Hepatocyte (in vitro differentiated cells): ENCODE data around the gene CDCA3. TPM values are rescaled to one million over a fixed set of nuclear protein-coding genes. Genes with fewer than 3 reads are reported as not detected.

Experiments used
- DNase-seq: peaks from one replicate; pipeline ENCODE4 v3.0.0-alpha.2; 2016; ENCODE audit warnings: low spot score
- H2AFZ ChIP-seq: fragments of 200-600 bp; sonication (generic); 2 replicates; pipeline ENCODE4 v1.6.0; 2016; ENCODE audit warnings: antibody characterized with exemption, mild to moderate bottlenecking
- H3K27ac ChIP-seq: fragments of 200-600 bp; sonication (generic); 2 replicates; pipeline ENCODE4 v1.5.1; 2016; ENCODE audit warnings: mild to moderate bottlenecking
- H3K27me3 ChIP-seq: fragments of 200-600 bp; sonication (generic); 2 replicates; pipeline ENCODE4 v1.6.1; 2016
- H3K36me3 ChIP-seq: fragments of 200-600 bp; sonication (generic); replicated peaks from 2 replicates; pipeline ENCODE4 v1.5.1; 2016; ENCODE audit warnings: low read depth; ENCODE audit not compliant: insufficient read depth
- H3K4me1 ChIP-seq: fragments of 200-600 bp; sonication (generic); 2 replicates; pipeline ENCODE4 v1.5.1; 2016; ENCODE audit warnings: mild to moderate bottlenecking, moderate library complexity; ENCODE audit not compliant: insufficient read depth
- H3K4me2 ChIP-seq: fragments of 200-600 bp; sonication (generic); 2 replicates; pipeline ENCODE4 v1.6.0; 2016
- H3K4me3 ChIP-seq: fragments of 200-600 bp; sonication (generic); 2 replicates; pipeline ENCODE4 v1.5.1; 2016; ENCODE audit warnings: mild to moderate bottlenecking
- H3K79me2 ChIP-seq: fragments of 200-600 bp; sonication (generic); 2 replicates; pipeline ENCODE4 v1.6.0; 2017; ENCODE audit warnings: mild to moderate bottlenecking
- H3K9me2 ChIP-seq: fragments of 200-600 bp; sonication (generic); replicated peaks from 2 replicates; pipeline ENCODE4 v1.6.0; 2017; ENCODE audit warnings: mild to moderate bottlenecking; ENCODE audit not compliant: insufficient read depth
- H3K9me3 ChIP-seq: fragments of 200-600 bp; sonication (generic); 2 replicates; pipeline ENCODE4 v1.5.1; 2016; ENCODE audit warnings: low read depth, mild to moderate bottlenecking
- H4K20me1 ChIP-seq: fragments of 200-600 bp; sonication (generic); 2 replicates; pipeline ENCODE4 v1.6.0; 2016; ENCODE audit warnings: mild to moderate bottlenecking; ENCODE audit not compliant: insufficient read depth, poor library complexity, severe bottlenecking
- CTCF ChIP-seq: fragments of 200-600 bp; sonication (generic); IDR thresholded peaks from 2 replicates; pipeline ENCODE4 v1.5.1; 2016; ENCODE audit warnings: antibody characterized with exemption, mild to moderate bottlenecking; ENCODE audit not compliant: poor library complexity
- EZH2 ChIP-seq: fragments of 200-600 bp; sonication (generic); IDR thresholded peaks from 2 replicates; pipeline ENCODE4 v1.6.1; 2016; ENCODE audit warnings: antibody characterized with exemption, mild to moderate bottlenecking, borderline replicate concordance
- EZH2phosphoT487 ChIP-seq: fragments of 200-600 bp; sonication (generic); IDR thresholded peaks from one replicate; pipeline ENCODE4 v1.6.1; 2018; ENCODE audit warnings: antibody characterized with exemption, mild to moderate bottlenecking, low read depth, moderate library complexity; ENCODE audit not compliant: unreplicated experiment, severe bottlenecking
- WGBS: methylation state at CpG from one replicate; pipeline ENCODE4 v1.1.6; 2016; ENCODE audit warnings: low lambda C conversion rate; ENCODE audit errors: missing lambda C conversion rate; 5-methylcytosine and 5-hydroxymethylcytosine counted together
- polyA plus RNA-seq: library from polyadenylated mRNA; unstranded; fragments of >200 nt; fragmentation: Nextera tagmentation; extraction: Ambion mirVana; gene quantifications from 2 replicates; pipeline ENCODE4 v1.2.1, GENCODE V29; 2016
- total RNA-seq: library from RNA; depleted of rRNA; stranded (reverse); fragments of >200 nt; gene quantifications from 2 replicates; pipeline ENCODE4 v1.2.3, GENCODE V29; 2014

The CDCA3 gene
- total and polyA plus RNA-seq, 2 experiments from 2014 or later, result 8.5 to 18.2 TPM

GRCh38 chr12:6807170-6807569 lies 43.9 kb downstream of the CDCA3 start:
- H3K4me1 ChIP-seq, result no peaks in the 10 kb centered on the region
- no peak overlapping the region for H3K4me2 ChIP-seq
- no peaks in the 10 kb centered on the region for H3K27me3 ChIP-seq
- H3K27ac ChIP-seq, result no peak overlapping the region
- no peaks in the 10 kb centered on the region for H4K20me1 ChIP-seq
- DNase-seq, result no peak
- TF ChIP-seq EZH2 (no peak), CTCF (no peak), EZH2phosphoT487 (no peak)
- no peaks in the 10 kb centered on the region for H3K9me3 ChIP-seq
- H3K36me3 ChIP-seq, result no peaks in the 10 kb centered on the region
- H3K9me2 ChIP-seq, result no peaks in the 10 kb centered on the region
- H2AFZ ChIP-seq, result no peak overlapping the region
- WGBS, result 73% methylated on average over 1 of the region's 1 CpG
- no peak overlapping the region for H3K4me3 ChIP-seq
- no peaks in the 10 kb centered on the region for H3K79me2 ChIP-seq

DNA sequence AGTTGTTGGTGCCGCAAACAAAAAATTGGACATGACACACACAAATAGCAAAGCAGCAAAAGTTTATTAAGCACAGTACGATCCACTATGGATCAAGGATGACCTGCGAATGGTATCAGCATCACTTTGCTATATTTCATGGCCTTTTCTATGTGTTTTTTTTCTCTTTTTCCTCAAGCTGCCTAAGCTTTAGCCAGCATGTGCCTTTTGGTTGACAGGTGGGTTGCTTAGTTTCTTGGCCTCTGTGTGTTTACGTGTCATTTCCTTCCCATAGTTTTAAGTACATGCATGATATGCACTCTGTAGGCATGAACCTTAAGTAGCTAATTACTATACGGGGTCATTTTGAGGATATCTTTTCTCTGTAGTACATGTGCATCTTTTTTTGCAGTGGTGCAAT lies 51.9 kb downstream of the CDCA3 start:
- Histone ChIP-seq H3K27me3 (no peaks in the 10 kb centered on the region), H3K27ac (no peak overlapping the region), H3K9me3 (no peaks in the 10 kb centered on the region), H3K79me2 (no peaks in the 10 kb centered on the region), H3K4me1 (no peaks in the 10 kb centered on the region), H3K4me3 (no peak overlapping the region), H3K36me3 (no peaks in the 10 kb centered on the region), H3K9me2 (no peaks in the 10 kb centered on the region), H3K4me2 (no peak overlapping the region), H2AFZ (no peak overlapping the region), H4K20me1 (no peaks in the 10 kb centered on the region)
- WGBS, result 97% methylated on average over 5 of the region's 5 CpGs
- no peak for DNase-seq
- no peak for TF ChIP-seq EZH2
- TF ChIP-seq CTCF, result no peak
- no peak for TF ChIP-seq EZH2phosphoT487

Other genes starting within 250 kb of the CDCA3 start
- gene CHD4, start 243.9 kb downstream of the CDCA3 start, total RNA-seq, result 181 and 211 TPM in 2 replicates
- 74.1 and 108 TPM in 2 replicates for gene CHD4, start 243.9 kb downstream of the CDCA3 start, polyA plus RNA-seq
- 0.60 and 1.0 TPM in 2 replicates for gene LPAR5, start 215.3 kb downstream of the CDCA3 start, total RNA-seq
- 0.34 and 2.0 TPM in 2 replicates for gene LPAR5, start 215.3 kb downstream of the CDCA3 start, polyA plus RNA-seq
- 0.20 and 0.68 TPM in 2 replicates for gene ACRBP, start 203.9 kb downstream of the CDCA3 start, total RNA-seq
- gene ACRBP, start 203.9 kb downstream of the CDCA3 start, polyA plus RNA-seq, result 0.62 and 1.8 TPM in 2 replicates
- 35.7 and 39.7 TPM in 2 replicates for gene ING4, start 188.2 kb downstream of the CDCA3 start, total RNA-seq
- 38.9 and 42.9 TPM in 2 replicates for gene ING4, start 188.2 kb downstream of the CDCA3 start, polyA plus RNA-seq
- gene ZNF384, start 161.9 kb downstream of the CDCA3 start, total RNA-seq, result 33.8 and 34.5 TPM in 2 replicates
- 35.8 and 41.8 TPM in 2 replicates for gene ZNF384, start 161.9 kb downstream of the CDCA3 start, polyA plus RNA-seq
- 0.16 and 0.17 TPM in 2 replicates for gene PIANP, start 150.5 kb downstream of the CDCA3 start, total RNA-seq
- 0.95 and 1.0 TPM in 2 replicates for gene PIANP, start 150.5 kb downstream of the CDCA3 start, polyA plus RNA-seq
- gene COPS7A, start 127.2 kb downstream of the CDCA3 start, total RNA-seq, result 46.9 and 56.7 TPM in 2 replicates
- 65.2 and 73.6 TPM in 2 replicates for gene COPS7A, start 127.2 kb downstream of the CDCA3 start, polyA plus RNA-seq
- gene MLF2, start 98.1 kb downstream of the CDCA3 start, total RNA-seq, result 210 and 241 TPM in 2 replicates
- 508 and 535 TPM in 2 replicates for gene MLF2, start 98.1 kb downstream of the CDCA3 start, polyA plus RNA-seq
- gene PTMS, start 84.9 kb downstream of the CDCA3 start, total RNA-seq, result 179 and 180 TPM in 2 replicates
- 282 and 315 TPM in 2 replicates for gene PTMS, start 84.9 kb downstream of the CDCA3 start, polyA plus RNA-seq
- 0.52 and 0.70 TPM in 2 replicates for gene LAG3, start 78.8 kb downstream of the CDCA3 start, total RNA-seq
- 0.91 and 1.2 TPM in 2 replicates for gene LAG3, start 78.8 kb downstream of the CDCA3 start, polyA plus RNA-seq
- 2.4 and 2.7 TPM in 2 replicates for gene CD4, start 61.8 kb downstream of the CDCA3 start, total RNA-seq
- 2.7 and 6.4 TPM in 2 replicates for gene CD4, start 61.8 kb downstream of the CDCA3 start, polyA plus RNA-seq
- gene GPR162, start 29.5 kb downstream of the CDCA3 start, total RNA-seq, result 1.2 and 2.3 TPM in 2 replicates
- 2.3 and 6.2 TPM in 2 replicates for gene GPR162, start 29.5 kb downstream of the CDCA3 start, polyA plus RNA-seq
- gene P3H3, start 22.9 kb downstream of the CDCA3 start, total RNA-seq, result 19.6 and 38.1 TPM in 2 replicates
- 38.6 and 47.3 TPM in 2 replicates for gene P3H3, start 22.9 kb downstream of the CDCA3 start, polyA plus RNA-seq
- 1.6 and 2.6 TPM in 2 replicates for gene GNB3, start 10.4 kb downstream of the CDCA3 start, total RNA-seq
- gene GNB3, start 10.4 kb downstream of the CDCA3 start, polyA plus RNA-seq, result 10.2 and 19.1 TPM in 2 replicates
- 60.5 and 61.6 TPM in 2 replicates for gene USP5, start 864 bp upstream of the CDCA3 start, total RNA-seq
- 73.7 and 78.9 TPM in 2 replicates for gene USP5, start 864 bp upstream of the CDCA3 start, polyA plus RNA-seq
- 571 and 614 TPM in 2 replicates for gene TPI1, start 16.2 kb upstream of the CDCA3 start, total RNA-seq
- 891 and 918 TPM in 2 replicates for gene TPI1, start 16.2 kb upstream of the CDCA3 start, polyA plus RNA-seq
- 10.8 and 14.1 TPM in 2 replicates for gene SPSB2, start 22.0 kb upstream of the CDCA3 start, total RNA-seq
- 11.0 and 13.8 TPM in 2 replicates for gene SPSB2, start 22.0 kb upstream of the CDCA3 start, polyA plus RNA-seq
- 8.2 and 9.3 TPM in 2 replicates for gene LRRC23, start 53.5 kb upstream of the CDCA3 start, total RNA-seq
- 9.9 and 12.9 TPM in 2 replicates for gene LRRC23, start 53.5 kb upstream of the CDCA3 start, polyA plus RNA-seq
- 11.1 and 11.8 TPM in 2 replicates for gene ENO2, start 63.3 kb upstream of the CDCA3 start, total RNA-seq
- gene ENO2, start 63.3 kb upstream of the CDCA3 start, polyA plus RNA-seq, result 14.2 and 18.8 TPM in 2 replicates
- 11.1 and 15.8 TPM in 2 replicates for gene ATN1, start 76.7 kb upstream of the CDCA3 start, total RNA-seq
- 32.7 and 43.7 TPM in 2 replicates for gene ATN1, start 76.7 kb upstream of the CDCA3 start, polyA plus RNA-seq
- gene RNU7-1, start 92.5 kb upstream of the CDCA3 start, total RNA-seq, result not detected in 2 replicates
- gene RNU7-1, start 92.5 kb upstream of the CDCA3 start, polyA plus RNA-seq, result not detected in 2 replicates
- 219 and 289 TPM in 2 replicates for gene C12orf57, start 92.7 kb upstream of the CDCA3 start, total RNA-seq
- gene C12orf57, start 92.7 kb upstream of the CDCA3 start, polyA plus RNA-seq, result 217 and 219 TPM in 2 replicates
- 14.5 and 17.2 TPM in 2 replicates for gene PTPN6, start 100.1 kb upstream of the CDCA3 start, total RNA-seq
- 20.8 and 25.4 TPM in 2 replicates for gene PTPN6, start 100.1 kb upstream of the CDCA3 start, polyA plus RNA-seq
- 186 and 197 TPM in 2 replicates for gene PHB2, start 119.4 kb upstream of the CDCA3 start, total RNA-seq
- gene PHB2, start 119.4 kb upstream of the CDCA3 start, polyA plus RNA-seq, result 142 and 143 TPM in 2 replicates
- gene EMG1, start 119.6 kb upstream of the CDCA3 start, total RNA-seq, result 24.3 and 26.8 TPM in 2 replicates
- 50.3 and 51.8 TPM in 2 replicates for gene EMG1, start 119.6 kb upstream of the CDCA3 start, polyA plus RNA-seq
- gene LPCAT3, start 167.2 kb upstream of the CDCA3 start, total RNA-seq, result 76.9 and 78.6 TPM in 2 replicates
- 118 and 119 TPM in 2 replicates for gene LPCAT3, start 167.2 kb upstream of the CDCA3 start, polyA plus RNA-seq
- gene C1S, start 209.4 kb upstream of the CDCA3 start, total RNA-seq, result 114 and 120 TPM in 2 replicates
- gene C1S, start 209.4 kb upstream of the CDCA3 start, polyA plus RNA-seq, result 130 and 143 TPM in 2 replicates
- gene C1R, start 241.2 kb upstream of the CDCA3 start, total RNA-seq, result 80.1 and 85.4 TPM in 2 replicates
- 89.6 and 95.1 TPM in 2 replicates for gene C1R, start 241.2 kb upstream of the CDCA3 start, polyA plus RNA-seq